ENCODE data around the gene C1QTNF9B.
"Not testable (repeated sequence)": the region's sequence is repeated elsewhere in the genome, so short reads cannot be mapped to it uniquely, and the experiment has no call there.

C1QTNF9B gene

GRCh38 chr13:23883255-23883654 is 14.0 kb downstream of the C1QTNF9B start:
- CTCF ChIA-PET, result no interaction called here
- no CpG with 5 or more reads among the region's 4 CpGs for WGBS (ENCODE audit: insufficient coverage)
- Histone ChIP-seq H3K36me3 (ENCODE audit: control insufficient read depth in 4 of 4, insufficient read depth in 4 of 4, low read length in 3 of 4) (peaks cover 5 to 14% (median 12%) of the 10 kb centered on the region in 4 experiments), H3K4me1 (ENCODE audit: control extremely low read depth in 1 of 4, control insufficient read depth in 4 of 4, insufficient read depth in 4 of 4, low read length in 3 of 4) (peaks cover 3 to 8% (median 6%) of the 10 kb centered on the region in 4 experiments), H3K27ac (ENCODE audit: insufficient read depth in 1 of 2, low read depth in 1 of 2, low read length in 2 of 2, poor library complexity in 1 of 2, severe bottlenecking in 2 of 2) (no peak overlapping the region), H3K4me3 (ENCODE audit: control insufficient read depth in 1 of 7, extremely low read depth in 1 of 7, insufficient read depth in 4 of 7, low read depth in 2 of 7, low read length in 6 of 7) (no peak overlapping the region), H3K27me3 (replicated peaks in 2 of 5; ENCODE audit: control insufficient read depth in 4 of 5, insufficient read depth in 5 of 5, low read length in 4 of 5) (no peaks in the 10 kb centered on the region), H3K9me3 (ENCODE audit: control extremely low read depth in 1 of 5, control insufficient read depth in 4 of 5, insufficient read depth in 2 of 5, low read depth in 1 of 5, low read length in 4 of 5) (no peaks in the 10 kb centered on the region)
- no peak for DNase-seq
- POLR2A ChIA-PET, result no interaction called here

- 100% methylated on average over 2 of the region's 8 CpGs for WGBS (ENCODE audit: insufficient coverage)
- H3K27me3 ChIP-seq (replicated peaks in 2 of 5; ENCODE audit: control insufficient read depth in 4 of 5, insufficient read depth in 5 of 5, low read length in 4 of 5); DNase-seq; H3K9me3 ChIP-seq (ENCODE audit: control extremely low read depth in 1 of 5, control insufficient read depth in 4 of 5, insufficient read depth in 2 of 5, low read depth in 1 of 5, low read length in 4 of 5); H3K4me1 ChIP-seq (ENCODE audit: control extremely low read depth in 1 of 4, control insufficient read depth in 4 of 4, insufficient read depth in 4 of 4, low read length in 3 of 4); H3K27ac ChIP-seq (ENCODE audit: insufficient read depth in 1 of 2, low read depth in 1 of 2, low read length in 2 of 2, poor library complexity in 1 of 2, severe bottlenecking in 2 of 2); CTCF ChIA-PET; H3K4me3 ChIP-seq (ENCODE audit: control insufficient read depth in 1 of 7, extremely low read depth in 1 of 7, insufficient read depth in 4 of 7, low read depth in 2 of 7, low read length in 6 of 7): not testable (repeated sequence)
- POLR2A ChIA-PET, result interaction anchor here (0.7 kb wide), 1 partner anchor 319 kb away, joined by 3 read pairs; no protein-coding TSS in a partner anchor
- H3K36me3 ChIP-seq (ENCODE audit: control insufficient read depth in 4 of 4, insufficient read depth in 4 of 4, low read length in 3 of 4), result peaks cover 5 to 17% (median 14%) of the 10 kb centered on the region in 4 experiments
These were observed 15.9 kb downstream of the C1QTNF9B start for GRCh38 chr13:23881402-23881800.

GRCh38 chr13:23880493-23881401 is 16.6 kb downstream of the C1QTNF9B start:
- WGBS (ENCODE audit: insufficient coverage), result no CpG with 5 or more reads among the region's 18 CpGs
- H3K4me3 ChIP-seq (ENCODE audit: control insufficient read depth in 1 of 7, extremely low read depth in 1 of 7, insufficient read depth in 4 of 7, low read depth in 2 of 7, low read length in 6 of 7); POLR2A ChIA-PET; H3K27ac ChIP-seq (ENCODE audit: insufficient read depth in 1 of 2, low read depth in 1 of 2, low read length in 2 of 2, poor library complexity in 1 of 2, severe bottlenecking in 2 of 2); H3K27me3 ChIP-seq (replicated peaks in 2 of 5; ENCODE audit: control insufficient read depth in 4 of 5, insufficient read depth in 5 of 5, low read length in 4 of 5); DNase-seq; H3K9me3 ChIP-seq (ENCODE audit: control extremely low read depth in 1 of 5, control insufficient read depth in 4 of 5, insufficient read depth in 2 of 5, low read depth in 1 of 5, low read length in 4 of 5); H3K4me1 ChIP-seq (ENCODE audit: control extremely low read depth in 1 of 4, control insufficient read depth in 4 of 4, insufficient read depth in 4 of 4, low read length in 3 of 4): not testable (repeated sequence)
- CTCF ChIA-PET, result interaction anchor here (2.4 to 4.7 kb wide), 2 partner anchors 7 to 18 kb away, joined by 14 to 17 read pairs; partner anchors contain the start of gene MIPEP
- H3K36me3 ChIP-seq (ENCODE audit: control insufficient read depth in 4 of 4, insufficient read depth in 4 of 4, low read length in 3 of 4), result peaks cover 5 to 17% (median 14%) of the 10 kb centered on the region in 4 experiments

GRCh38 chr13:23877286-23877685 is 20.0 kb downstream of the C1QTNF9B start:
- CTCF ChIA-PET, result interaction anchor here (0.9 to 4.7 kb wide), 5 partner anchors 11 to 410 kb away, joined by 3 to 17 read pairs (median 4); partner anchors contain the start of gene MIPEP
- Histone ChIP-seq H3K27me3 (replicated peaks in 2 of 5; ENCODE audit: control insufficient read depth in 4 of 5, insufficient read depth in 5 of 5, low read length in 4 of 5) (no peaks in the 10 kb centered on the region), H3K4me3 (ENCODE audit: control insufficient read depth in 1 of 7, extremely low read depth in 1 of 7, insufficient read depth in 4 of 7, low read depth in 2 of 7, low read length in 6 of 7) (no peak overlapping the region), H3K27ac (ENCODE audit: insufficient read depth in 1 of 2, low read depth in 1 of 2, low read length in 2 of 2, poor library complexity in 1 of 2, severe bottlenecking in 2 of 2) (no peak overlapping the region), H3K4me1 (ENCODE audit: control extremely low read depth in 1 of 4, control insufficient read depth in 4 of 4, insufficient read depth in 4 of 4, low read length in 3 of 4) (no peaks in the 10 kb centered on the region), H3K36me3 (ENCODE audit: control insufficient read depth in 4 of 4, insufficient read depth in 4 of 4, low read length in 3 of 4) (peaks cover 2 to 13% (median 5%) of the 10 kb centered on the region in 4 experiments), H3K9me3 (ENCODE audit: control extremely low read depth in 1 of 5, control insufficient read depth in 4 of 5, insufficient read depth in 2 of 5, low read depth in 1 of 5, low read length in 4 of 5) (no peaks in the 10 kb centered on the region)
- WGBS (ENCODE audit: insufficient coverage), result 100% methylated on average over 1 of the region's 4 CpGs
- DNase-seq, result no peak
- POLR2A ChIA-PET, result interaction anchor here (1.0 kb wide), 1 partner anchor 12 kb away, joined by 3 read pairs; the partner anchor contains the start of gene MIPEP

- Histone ChIP-seq H3K27me3 (replicated peaks in 2 of 5; ENCODE audit: control insufficient read depth in 4 of 5, insufficient read depth in 5 of 5, low read length in 4 of 5) (no peaks in the 10 kb centered on the region), H3K36me3 (ENCODE audit: control insufficient read depth in 4 of 4, insufficient read depth in 4 of 4, low read length in 3 of 4) (peaks cover 2 to 8% (median 5%) of the 10 kb centered on the region in 4 experiments), H3K4me1 (ENCODE audit: control extremely low read depth in 1 of 4, control insufficient read depth in 4 of 4, insufficient read depth in 4 of 4, low read length in 3 of 4) (no peaks in the 10 kb centered on the region), H3K27ac (ENCODE audit: insufficient read depth in 1 of 2, low read depth in 1 of 2, low read length in 2 of 2, poor library complexity in 1 of 2, severe bottlenecking in 2 of 2) (no peak overlapping the region), H3K9me3 (ENCODE audit: control extremely low read depth in 1 of 5, control insufficient read depth in 4 of 5, insufficient read depth in 2 of 5, low read depth in 1 of 5, low read length in 4 of 5) (no peaks in the 10 kb centered on the region), H3K4me3 (ENCODE audit: control insufficient read depth in 1 of 7, extremely low read depth in 1 of 7, insufficient read depth in 4 of 7, low read depth in 2 of 7, low read length in 6 of 7) (no peak overlapping the region)
- POLR2A ChIA-PET, result no interaction called here
- DNase-seq, result peak in 2 of 3 donors; percentile 44 to 49
- 100% methylated on average over 2 of the region's 2 CpGs for WGBS (ENCODE audit: insufficient coverage)
- CTCF ChIA-PET, result interaction anchor here (0.9 to 4.7 kb wide), 3 partner anchors 11 to 31 kb away, joined by 3 to 17 read pairs (median 4); partner anchors contain the start of gene MIPEP
These were observed 21.0 kb downstream of the C1QTNF9B start for GRCh38 chr13:23876265-23876664.

- POLR2A ChIA-PET, result no interaction called here
- no peaks in the 10 kb centered on the region for H3K9me3 ChIP-seq (ENCODE audit: control extremely low read depth in 1 of 5, control insufficient read depth in 4 of 5, insufficient read depth in 2 of 5, low read depth in 1 of 5, low read length in 4 of 5)
- H3K4me1 ChIP-seq (ENCODE audit: control extremely low read depth in 1 of 4, control insufficient read depth in 4 of 4, insufficient read depth in 4 of 4, low read length in 3 of 4), result peaks cover 0 to 2% (median 0%) of the 10 kb centered on the region in 4 experiments
- no peak overlapping the region for H3K4me3 ChIP-seq (ENCODE audit: control insufficient read depth in 1 of 7, extremely low read depth in 1 of 7, insufficient read depth in 4 of 7, low read depth in 2 of 7, low read length in 6 of 7)
- WGBS (ENCODE audit: insufficient coverage), result 100% methylated on average over 2 of the region's 2 CpGs
- peaks cover 0 to 3% (median 0%) of the 10 kb centered on the region in 4 experiments for H3K36me3 ChIP-seq (ENCODE audit: control insufficient read depth in 4 of 4, insufficient read depth in 4 of 4, low read length in 3 of 4)
- CTCF ChIA-PET, result interaction anchor here (1.1 to 2.2 kb wide), 6 partner anchors 10 to 404 kb away, joined by 3 to 10 read pairs (median 6); no protein-coding TSS in a partner anchor
- H3K27ac ChIP-seq (ENCODE audit: insufficient read depth in 1 of 2, low read depth in 1 of 2, low read length in 2 of 2, poor library complexity in 1 of 2, severe bottlenecking in 2 of 2), result no peak overlapping the region
- no peaks in the 10 kb centered on the region for H3K27me3 ChIP-seq (replicated peaks in 2 of 5; ENCODE audit: control insufficient read depth in 4 of 5, insufficient read depth in 5 of 5, low read length in 4 of 5)
- peak; percentile 22 to 38 (median 32) for DNase-seq
These were observed 25.6 kb downstream of the C1QTNF9B start for GRCh38 chr13:23871616-23872220.
